ENCODE measurements around the gene ZNF451.

DNA sequence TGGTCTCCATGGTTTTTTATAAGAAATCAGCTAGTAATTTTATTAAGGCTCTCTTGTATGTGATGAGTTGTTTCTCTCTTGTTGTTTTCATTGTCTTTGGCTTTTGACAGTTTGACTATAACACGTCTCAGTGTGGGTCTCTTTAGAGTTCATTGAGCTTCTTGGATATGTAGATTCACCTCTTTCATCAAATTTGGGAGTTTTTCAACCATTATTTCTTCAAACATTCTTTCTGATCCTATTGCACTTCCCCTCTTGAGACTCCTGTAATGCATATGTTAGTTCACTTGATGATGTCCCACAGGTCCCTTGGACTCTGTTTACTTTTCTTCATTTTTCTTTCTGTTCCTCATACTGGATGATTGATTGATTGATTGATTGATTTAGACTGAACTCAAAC lies 75.1 kb downstream of the ZNF451 start:
- TF ChIP-seq, protein P1, sequence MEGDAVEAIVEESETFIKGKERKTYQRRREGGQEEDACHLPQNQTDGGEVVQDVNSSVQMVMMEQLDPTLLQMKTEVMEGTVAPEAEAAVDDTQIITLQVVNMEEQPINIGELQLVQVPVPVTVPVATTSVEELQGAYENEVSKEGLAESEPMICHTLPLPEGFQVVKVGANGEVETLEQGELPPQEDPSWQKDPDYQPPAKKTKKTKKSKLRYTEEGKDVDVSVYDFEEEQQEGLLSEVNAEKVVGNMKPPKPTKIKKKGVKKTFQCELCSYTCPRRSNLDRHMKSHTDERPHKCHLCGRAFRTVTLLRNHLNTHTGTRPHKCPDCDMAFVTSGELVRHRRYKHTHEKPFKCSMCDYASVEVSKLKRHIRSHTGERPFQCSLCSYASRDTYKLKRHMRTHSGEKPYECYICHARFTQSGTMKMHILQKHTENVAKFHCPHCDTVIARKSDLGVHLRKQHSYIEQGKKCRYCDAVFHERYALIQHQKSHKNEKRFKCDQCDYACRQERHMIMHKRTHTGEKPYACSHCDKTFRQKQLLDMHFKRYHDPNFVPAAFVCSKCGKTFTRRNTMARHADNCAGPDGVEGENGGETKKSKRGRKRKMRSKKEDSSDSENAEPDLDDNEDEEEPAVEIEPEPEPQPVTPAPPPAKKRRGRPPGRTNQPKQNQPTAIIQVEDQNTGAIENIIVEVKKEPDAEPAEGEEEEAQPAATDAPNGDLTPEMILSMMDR (IDR thresholded peaks at IDR 0.05; ENCODE audit: poor library complexity): no peak
- TF ChIP-seq EZH2 (IDR thresholded peaks at IDR 0.05; ENCODE audit: borderline replicate concordance): no peak
- no peak for TF ChIP-seq EZH2phosphoT487 (IDR thresholded peaks at IDR 0.05; ENCODE audit: low read depth, severe bottlenecking, unreplicated experiment)

Measured in hepatocyte (in vitro differentiated cells).